GM10847 (cell line): ENCODE measurements around the gene THRA.

ENCODE experiments used
- POLR2A ChIP-seq: IDR thresholded peaks from 2 replicates; pipeline ENCODE4 v1.6.1; 2011; ENCODE audit not compliant: insufficient read length; ENCODE audit errors: extremely low read depth

THRA gene

DNA sequence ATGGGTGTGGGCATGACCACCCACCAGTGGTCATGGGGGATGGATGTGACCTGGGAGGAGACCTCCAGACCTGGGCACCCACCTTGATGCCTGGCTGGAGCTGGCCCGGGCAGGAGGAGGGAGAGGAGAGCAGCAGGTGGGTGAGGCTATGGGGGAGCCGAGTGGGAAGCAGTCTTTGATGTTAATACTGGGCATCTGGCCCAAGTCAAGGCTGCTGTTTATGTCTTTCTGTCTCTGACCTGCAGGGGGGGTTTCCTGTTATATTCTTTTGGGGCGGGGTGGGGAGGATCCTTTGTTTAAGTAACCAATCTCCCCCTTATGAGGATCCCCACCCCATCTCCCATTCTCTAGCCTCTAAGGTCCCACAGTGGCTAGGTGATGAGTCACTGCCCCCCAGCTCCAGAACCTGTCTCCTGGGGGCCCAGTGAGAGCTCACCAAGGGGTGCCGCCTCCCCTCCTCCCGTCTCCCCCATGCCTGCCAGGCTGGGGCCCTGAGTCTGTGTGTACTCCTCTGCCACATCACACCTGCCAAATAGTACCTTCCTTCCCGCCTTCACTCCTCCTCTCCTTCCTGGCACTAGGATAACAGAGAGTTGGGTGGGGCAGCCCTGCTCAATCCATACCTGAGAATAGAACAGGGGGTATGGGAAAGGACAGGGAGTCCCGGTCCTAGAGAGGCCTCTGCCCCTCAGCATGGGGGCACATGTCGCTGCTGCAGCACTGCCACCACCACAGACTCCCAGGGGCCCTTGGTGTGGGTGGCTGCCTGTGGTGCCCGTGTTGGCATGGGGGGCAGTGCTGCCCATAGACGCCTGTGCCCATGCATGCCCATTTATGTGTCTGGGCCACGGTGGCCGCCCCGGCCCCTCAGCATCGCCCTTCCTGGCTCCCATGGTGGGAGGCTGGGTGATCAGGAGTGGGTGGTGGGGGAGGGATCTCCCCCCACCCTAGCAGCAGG is 7.3 kb downstream of the THRA start:
- no peak for TF ChIP-seq POLR2A

DNA sequence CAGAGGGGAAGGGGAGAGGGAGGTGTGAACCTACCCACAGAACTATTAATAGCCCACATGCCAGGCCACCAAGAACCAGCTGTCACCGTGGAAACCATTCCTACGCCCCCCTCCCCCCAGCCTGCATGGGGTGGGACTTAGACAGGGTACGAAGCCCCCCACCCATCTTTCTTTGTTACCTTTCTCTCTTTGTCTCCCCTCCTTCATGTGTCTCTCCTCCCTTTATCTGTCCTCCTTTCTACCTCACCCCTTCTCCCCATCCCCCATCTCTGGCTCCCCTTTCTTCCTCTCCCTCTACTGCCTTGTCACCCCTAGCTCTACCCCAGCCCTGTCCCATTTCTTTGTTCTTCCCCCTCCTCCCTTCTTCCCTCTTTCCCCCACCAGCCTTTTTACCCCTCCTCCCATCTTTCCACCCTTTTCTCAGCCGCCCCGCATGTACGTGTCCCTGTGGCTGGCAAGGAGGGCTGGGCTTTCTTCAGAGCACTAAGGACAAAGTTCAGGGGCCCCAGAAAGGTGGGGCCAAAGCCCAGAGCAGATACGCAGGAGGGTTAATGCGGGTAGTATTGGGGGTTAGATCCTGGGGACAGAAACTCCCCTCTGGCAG is 8.0 kb downstream of the THRA start:
- no peak for TF ChIP-seq POLR2A

GRCh38 chr17:40071313-40072039 is 8.7 kb downstream of the THRA start:
- TF ChIP-seq POLR2A = no peak

- TF ChIP-seq POLR2A = no peak
Measured at GRCh38 chr17:40072040-40072734, 9.4 kb downstream of the THRA start.

DNA sequence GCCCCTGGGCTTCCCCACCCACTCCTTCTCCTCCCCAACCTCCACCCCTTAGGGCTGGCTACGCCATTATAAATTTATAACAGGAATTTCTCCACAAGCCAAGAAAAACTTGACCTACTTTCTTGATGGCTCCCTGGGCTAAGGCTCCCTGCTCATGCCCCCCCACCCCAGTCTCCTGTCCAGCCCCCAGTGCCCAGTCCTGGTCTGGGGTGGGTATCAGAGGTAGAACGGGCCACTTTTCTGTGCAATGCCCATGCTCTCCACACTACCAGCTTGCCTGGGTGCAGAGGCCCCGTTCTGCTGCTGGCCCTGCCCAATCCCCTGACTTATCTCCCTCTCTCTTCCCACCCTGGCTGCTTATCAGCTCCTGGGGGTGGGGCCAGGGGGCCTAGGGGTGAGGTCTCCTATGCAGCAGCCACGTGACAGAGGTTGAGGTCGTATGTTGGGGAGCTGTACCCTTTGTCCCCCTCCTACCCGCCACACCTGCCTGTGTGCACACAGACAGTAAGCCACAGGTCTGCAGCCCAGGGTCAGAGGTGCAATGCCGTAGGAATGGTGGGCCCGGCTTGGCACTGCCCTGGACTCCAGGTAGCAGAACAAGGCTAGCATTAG is 10.1 kb downstream of the THRA start:
- no peak for TF ChIP-seq POLR2A

DNA sequence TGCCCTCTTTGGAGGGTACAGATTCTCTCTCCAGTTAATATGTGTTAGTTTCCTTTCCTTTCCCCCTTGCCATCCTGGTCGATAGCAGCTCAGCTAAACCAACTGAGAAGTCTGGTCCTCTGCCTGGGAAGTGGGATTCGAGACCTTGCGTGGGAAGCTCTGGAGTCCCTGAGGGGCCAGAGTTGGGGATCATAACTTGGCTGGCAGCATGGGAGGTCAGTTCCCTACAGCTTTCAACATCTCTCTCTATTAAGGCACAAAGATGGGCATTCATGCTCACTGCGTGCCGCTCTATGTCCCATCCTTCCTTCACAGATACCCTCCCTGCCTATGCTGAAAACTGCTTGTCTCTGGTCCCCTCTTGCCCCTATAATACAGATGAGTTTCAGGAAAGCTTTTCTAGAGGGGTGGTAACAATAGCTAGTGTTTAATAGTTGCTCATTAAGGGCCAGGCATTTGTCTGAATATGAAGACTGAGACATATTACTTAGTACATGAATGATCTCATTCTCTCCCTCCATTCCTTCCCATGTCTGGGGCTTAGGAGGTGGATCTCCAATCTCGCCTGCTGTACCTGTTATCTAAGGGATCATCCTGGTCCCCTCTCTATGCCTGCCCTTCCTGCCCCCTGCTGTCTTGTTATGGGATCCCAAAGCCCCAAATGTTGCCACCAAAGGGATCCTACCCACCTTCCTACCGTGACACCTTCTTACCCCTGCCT is 10.8 kb downstream of the THRA start:
- no peak for TF ChIP-seq POLR2A

DNA sequence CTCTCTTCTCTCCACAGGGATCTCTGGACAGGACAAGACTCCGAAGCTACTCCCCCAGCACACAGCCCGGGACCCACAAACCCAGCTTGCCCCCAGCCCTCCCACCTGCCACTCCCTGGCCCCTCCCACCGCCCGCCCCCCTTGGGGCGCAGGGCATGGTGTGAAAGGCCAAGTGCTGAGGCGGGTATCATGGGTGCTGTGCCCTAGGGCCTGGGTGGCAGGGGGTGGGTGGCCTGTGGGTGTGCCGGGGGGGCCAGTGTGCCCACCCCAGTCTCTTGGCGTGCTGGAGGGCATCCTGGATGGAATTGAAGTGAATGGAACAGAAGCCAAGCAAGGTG is 11.4 kb downstream of the THRA start:
- TF ChIP-seq POLR2A = no peak

DNA sequence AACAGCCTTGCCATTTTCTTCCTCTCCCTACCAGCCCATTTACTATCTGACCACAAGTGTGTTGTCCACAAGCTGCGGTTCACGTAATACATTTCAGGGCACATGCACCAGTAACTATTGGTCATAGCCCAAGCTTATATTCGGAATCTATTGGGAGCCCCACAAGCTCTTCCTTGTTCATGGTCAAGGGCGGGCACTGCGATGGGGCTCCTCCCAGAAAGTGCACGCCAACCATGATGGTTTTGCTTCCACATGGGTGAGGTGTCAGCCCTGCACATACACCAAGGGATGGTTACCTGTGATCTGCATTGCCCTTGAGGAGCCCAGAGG is 12.1 kb downstream of the THRA start:
- no peak for TF ChIP-seq POLR2A

- no peak for TF ChIP-seq POLR2A
Measured at GRCh38 chr17:40075201-40075941, 12.6 kb downstream of the THRA start.

- no peak for TF ChIP-seq POLR2A
Measured at GRCh38 chr17:40075942-40076498, 13.3 kb downstream of the THRA start.

DNA sequence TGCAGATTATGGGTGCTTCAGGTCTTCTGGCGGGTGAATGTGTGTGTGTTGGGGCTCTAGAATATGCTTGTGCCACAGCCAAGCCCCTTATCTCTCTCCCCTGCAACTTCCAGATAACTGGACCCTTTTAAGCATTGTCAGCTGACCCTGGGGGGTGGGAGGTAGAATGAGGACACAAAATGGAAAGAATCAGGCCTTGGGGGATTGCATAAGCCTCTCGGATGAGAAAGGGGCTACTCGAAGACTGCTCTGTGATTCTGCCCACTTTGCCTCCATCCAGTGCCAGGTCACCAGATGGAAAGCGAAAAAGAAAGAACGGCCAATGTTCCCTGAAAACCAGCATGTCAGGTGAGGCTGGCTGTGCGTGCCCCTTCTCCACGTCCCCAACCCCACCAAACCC is 13.8 kb downstream of the THRA start:
- TF ChIP-seq POLR2A = no peak

GRCh38 chr17:40079545-40079944 is 16.8 kb downstream of the THRA start:
- no peak for TF ChIP-seq POLR2A

- no peak for TF ChIP-seq POLR2A
Measured at GRCh38 chr17:40084477-40084876, 21.7 kb downstream of the THRA start.
